Activated CD4-positive, alpha-beta T cell treated with anti-CD3 and anti-CD28 coated beads, Interleukin-2, amount 50 U/mL, for 16 hours (primary cell): ENCODE data around the gene EIF4EBP2.
A peak's percentile ranks its signal among the peaks of the same experiment; 100 is the strongest.

Experiments used
- DNase-seq: peaks from one replicate; pipeline ENCODE4 v3.0.0-alpha.2; 2020

The EIF4EBP2 gene

GRCh38 chr10:70462349-70462984 lies 58.5 kb downstream of the EIF4EBP2 start:
- DNase-seq = no peak

- no peak for DNase-seq
Observed at GRCh38 chr10:70465278-70465677, 61.3 kb downstream of the EIF4EBP2 start.

- DNase-seq = no peak
Observed at GRCh38 chr10:70465832-70466231, 61.9 kb downstream of the EIF4EBP2 start.

GRCh38 chr10:70466951-70467350 lies 63.0 kb downstream of the EIF4EBP2 start:
- DNase-seq = no peak

- DNase-seq = no peak
Observed at GRCh38 chr10:70472799-70473454, 69.0 kb downstream of the EIF4EBP2 start.

GRCh38 chr10:70474780-70475179 lies 70.8 kb downstream of the EIF4EBP2 start:
- no peak for DNase-seq

GRCh38 chr10:70475661-70476060 lies 71.7 kb downstream of the EIF4EBP2 start:
- DNase-seq = no peak

GRCh38 chr10:70476249-70477035 lies 72.5 kb downstream of the EIF4EBP2 start:
- DNase-seq = no peak

GRCh38 chr10:70477661-70478162 lies 73.8 kb downstream of the EIF4EBP2 start:
- peak; percentile 77 for DNase-seq
